ENCODE data around the gene TROAP. TPM values are rescaled to one million over a fixed set of nuclear protein-coding genes. Genes with fewer than 3 reads are reported as not detected.

Gene TROAP
- total and polyA plus RNA-seq, 9 of the 15 experiments (the other 6 are each of a cell fraction or from before 2014, with no cell fraction given), result 46.4 to 171 (median 59.8) TPM

DNA sequence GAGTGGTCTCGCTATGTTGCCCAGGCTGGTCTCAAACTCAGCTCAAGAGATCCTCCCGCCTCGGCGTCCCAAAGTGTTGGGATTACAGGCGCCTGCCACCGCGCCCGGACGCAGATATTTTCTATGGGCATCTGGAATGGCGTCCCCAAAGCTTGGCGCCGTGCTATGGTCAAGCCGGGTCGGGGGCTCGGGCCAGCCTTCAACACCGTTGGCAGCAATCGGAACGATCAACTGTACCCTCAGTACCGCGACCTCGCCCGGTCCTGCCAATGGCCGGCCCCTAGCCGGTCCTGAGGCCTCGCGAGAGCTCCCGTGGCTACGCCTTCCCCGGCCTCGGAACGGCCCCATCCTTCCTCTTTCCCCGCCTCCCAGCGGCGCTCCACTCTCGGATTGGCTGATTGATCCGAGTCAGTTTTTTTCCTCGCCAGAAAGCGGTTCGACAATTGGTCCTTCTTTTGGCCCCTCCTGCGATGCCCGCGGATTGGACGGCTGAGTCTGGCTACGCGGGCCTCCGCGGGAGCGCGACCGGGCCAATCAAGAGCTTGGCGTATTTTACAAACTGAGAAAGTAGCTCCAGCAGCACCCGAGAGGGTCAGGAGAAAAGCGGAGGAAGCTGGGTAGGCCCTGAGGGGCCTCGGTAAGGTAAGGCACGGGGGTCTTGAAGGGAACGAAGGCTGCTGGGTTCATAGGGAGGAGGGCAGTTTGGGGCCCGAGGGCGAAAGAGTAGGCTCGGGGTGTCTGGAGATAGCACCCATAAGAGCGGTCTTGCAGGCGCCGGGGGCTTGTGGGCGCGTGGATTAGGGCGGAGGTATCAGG is at the start of gene TROAP (continued):
- TF ChIP-seq ZNF263 (CRISPR knock-in tag; IDR thresholded peaks at IDR 0.05; ENCODE audit: borderline replicate concordance) (no peak), YY1 (IDR thresholded peaks at IDR 0.05; ENCODE audit: borderline replicate concordance in 1 of 3, control insufficient read depth in 1 of 3, extremely low read depth in 1 of 3, insufficient read depth in 3 of 3, insufficient read length in 1 of 3, insufficient replicate concordance in 2 of 3, low read depth in 1 of 3, low read length in 2 of 3) (peak; percentile 55 to 94 (median 88)), MAFK (IDR thresholded peaks at IDR 0.05; ENCODE audit: low read length) (0 out of 2 replicates have a peak, but pooled peaks have one; percentile 1), HLTF (IDR thresholded peaks at IDR 0.05) (no peak), EHMT2 (IDR thresholded peaks at IDR 0.05) (no peak), NFATC3 (IDR thresholded peaks at IDR 0.05) (no peak), ZFPM2 (CRISPR knock-in tag; IDR thresholded peaks at IDR 0.05) (no peak), ZNF780A (CRISPR knock-in tag; IDR thresholded peaks at IDR 0.05) (no peak), POLR2B (IDR thresholded peaks at IDR 0.05; ENCODE audit: low read depth, partially characterized antibody) (peak; percentile 89), HEY1 (CRISPR knock-in tag; IDR thresholded peaks at IDR 0.05; ENCODE audit: borderline replicate concordance) (no peak)
- TF ChIP-seq, protein P1, sequence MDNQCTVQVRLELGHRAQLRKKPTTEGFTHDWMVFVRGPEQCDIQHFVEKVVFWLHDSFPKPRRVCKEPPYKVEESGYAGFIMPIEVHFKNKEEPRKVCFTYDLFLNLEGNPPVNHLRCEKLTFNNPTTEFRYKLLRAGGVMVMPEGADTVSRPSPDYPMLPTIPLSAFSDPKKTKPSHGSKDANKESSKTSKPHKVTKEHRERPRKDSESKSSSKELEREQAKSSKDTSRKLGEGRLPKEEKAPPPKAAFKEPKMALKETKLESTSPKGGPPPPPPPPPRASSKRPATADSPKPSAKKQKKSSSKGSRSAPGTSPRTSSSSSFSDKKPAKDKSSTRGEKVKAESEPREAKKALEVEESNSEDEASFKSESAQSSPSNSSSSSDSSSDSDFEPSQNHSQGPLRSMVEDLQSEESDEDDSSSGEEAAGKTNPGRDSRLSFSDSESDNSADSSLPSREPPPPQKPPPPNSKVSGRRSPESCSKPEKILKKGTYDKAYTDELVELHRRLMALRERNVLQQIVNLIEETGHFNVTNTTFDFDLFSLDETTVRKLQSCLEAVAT (IDR thresholded peaks at IDR 0.05), result 0 out of 4 replicates have a peak, but pooled peaks of 1 of the 2 experiments have one; percentile 9
- TF ChIP-seq, protein P2, sequence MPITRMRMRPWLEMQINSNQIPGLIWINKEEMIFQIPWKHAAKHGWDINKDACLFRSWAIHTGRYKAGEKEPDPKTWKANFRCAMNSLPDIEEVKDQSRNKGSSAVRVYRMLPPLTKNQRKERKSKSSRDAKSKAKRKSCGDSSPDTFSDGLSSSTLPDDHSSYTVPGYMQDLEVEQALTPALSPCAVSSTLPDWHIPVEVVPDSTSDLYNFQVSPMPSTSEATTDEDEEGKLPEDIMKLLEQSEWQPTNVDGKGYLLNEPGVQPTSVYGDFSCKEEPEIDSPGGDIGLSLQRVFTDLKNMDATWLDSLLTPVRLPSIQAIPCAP (CRISPR knock-in tag; IDR thresholded peaks at IDR 0.05; ENCODE audit: borderline replicate concordance), result no peak
- TF ChIP-seq, protein P3, sequence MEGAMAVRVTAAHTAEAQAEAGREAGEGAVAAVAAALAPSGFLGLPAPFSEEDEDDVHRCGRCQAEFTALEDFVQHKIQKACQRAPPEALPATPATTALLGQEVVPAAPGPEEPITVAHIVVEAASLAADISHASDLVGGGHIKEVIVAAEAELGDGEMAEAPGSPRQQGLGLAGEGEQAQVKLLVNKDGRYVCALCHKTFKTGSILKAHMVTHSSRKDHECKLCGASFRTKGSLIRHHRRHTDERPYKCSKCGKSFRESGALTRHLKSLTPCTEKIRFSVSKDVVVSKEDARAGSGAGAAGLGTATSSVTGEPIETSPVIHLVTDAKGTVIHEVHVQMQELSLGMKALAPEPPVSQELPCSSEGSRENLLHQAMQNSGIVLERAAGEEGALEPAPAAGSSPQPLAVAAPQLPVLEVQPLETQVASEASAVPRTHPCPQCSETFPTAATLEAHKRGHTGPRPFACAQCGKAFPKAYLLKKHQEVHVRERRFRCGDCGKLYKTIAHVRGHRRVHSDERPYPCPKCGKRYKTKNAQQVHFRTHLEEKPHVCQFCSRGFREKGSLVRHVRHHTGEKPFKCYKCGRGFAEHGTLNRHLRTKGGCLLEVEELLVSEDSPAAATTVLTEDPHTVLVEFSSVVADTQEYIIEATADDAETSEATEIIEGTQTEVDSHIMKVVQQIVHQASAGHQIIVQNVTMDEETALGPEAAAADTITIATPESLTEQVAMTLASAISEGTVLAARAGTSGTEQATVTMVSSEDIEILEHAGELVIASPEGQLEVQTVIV (CRISPR knock-in tag; IDR thresholded peaks at IDR 0.05; ENCODE audit: borderline replicate concordance), result no peak
- TF ChIP-seq, protein P4, sequence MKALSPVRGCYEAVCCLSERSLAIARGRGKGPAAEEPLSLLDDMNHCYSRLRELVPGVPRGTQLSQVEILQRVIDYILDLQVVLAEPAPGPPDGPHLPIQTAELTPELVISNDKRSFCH (CRISPR knock-in tag; IDR thresholded peaks at IDR 0.05), result no peak
- TF ChIP-seq, protein P4 (tag; IDR thresholded peaks at IDR 0.05), result no peak
- TF ChIP-seq, protein P5, sequence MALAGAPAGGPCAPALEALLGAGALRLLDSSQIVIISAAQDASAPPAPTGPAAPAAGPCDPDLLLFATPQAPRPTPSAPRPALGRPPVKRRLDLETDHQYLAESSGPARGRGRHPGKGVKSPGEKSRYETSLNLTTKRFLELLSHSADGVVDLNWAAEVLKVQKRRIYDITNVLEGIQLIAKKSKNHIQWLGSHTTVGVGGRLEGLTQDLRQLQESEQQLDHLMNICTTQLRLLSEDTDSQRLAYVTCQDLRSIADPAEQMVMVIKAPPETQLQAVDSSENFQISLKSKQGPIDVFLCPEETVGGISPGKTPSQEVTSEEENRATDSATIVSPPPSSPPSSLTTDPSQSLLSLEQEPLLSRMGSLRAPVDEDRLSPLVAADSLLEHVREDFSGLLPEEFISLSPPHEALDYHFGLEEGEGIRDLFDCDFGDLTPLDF (CRISPR knock-in tag; IDR thresholded peaks at IDR 0.05), result peak; percentile 61; the same call in 1 of the 2 replicates

Measured in K562 (cell line).